Measurements from ENCODE around the gene GGCX. TPM values are rescaled to one million over a fixed set of nuclear protein-coding genes. Genes with fewer than 3 reads are reported as not detected.
A peak's percentile ranks its signal among the peaks of the same experiment; 100 is the strongest.

The GGCX gene
- total and polyA plus RNA-seq, 2 of the 13 experiments (the other 11 are each of a cell fraction or from before 2014, with no cell fraction given), result 72.5 to 103 TPM

- no peak; the same call in 1 of the 2 replicates for TF ChIP-seq MXD1 (CRISPR knock-in tag; IDR thresholded peaks at IDR 0.05)
- no peak for TF ChIP-seq ZKSCAN8 (CRISPR knock-in tag; IDR thresholded peaks at IDR 0.05; ENCODE audit: borderline replicate concordance)
- TF ChIP-seq FOXA3 (CRISPR knock-in tag; IDR thresholded peaks at IDR 0.05), result peak; percentile 37; the same call in 1 of the 2 replicates
- TF ChIP-seq ZSCAN12 (CRISPR knock-in tag; IDR thresholded peaks at IDR 0.05), result no peak
- TF ChIP-seq MIXL1 (CRISPR knock-in tag; IDR thresholded peaks at IDR 0.05), result no peak
- TF ChIP-seq GATAD2A (CRISPR knock-in tag; IDR thresholded peaks at IDR 0.05), result peak; percentile 54
- 0 out of 2 replicates have a peak, but pooled peaks have one; percentile 25 for TF ChIP-seq YEATS2 (CRISPR knock-in tag; IDR thresholded peaks at IDR 0.05; ENCODE audit: borderline replicate concordance)
- no peak for TF ChIP-seq ZNF597 (CRISPR knock-in tag; IDR thresholded peaks at IDR 0.05)
- TF ChIP-seq DR1 (CRISPR knock-in tag; IDR thresholded peaks at IDR 0.05), result no peak
- no peak for TF ChIP-seq SRF (IDR thresholded peaks at IDR 0.05; ENCODE audit: low read depth, low read length)
- no peak for TF ChIP-seq ZSCAN29 (CRISPR knock-in tag; conservative IDR thresholded peaks at IDR 0.05)
- no peak for TF ChIP-seq TFDP1 (CRISPR knock-in tag; IDR thresholded peaks at IDR 0.05; ENCODE audit: borderline replicate concordance)
- no peak for TF ChIP-seq RORA (CRISPR knock-in tag; IDR thresholded peaks at IDR 0.05)
- no peak for TF ChIP-seq RARA (CRISPR knock-in tag; IDR thresholded peaks at IDR 0.05)
- TF ChIP-seq MIER2 (CRISPR knock-in tag; IDR thresholded peaks at IDR 0.05), result no peak
- no peak for TF ChIP-seq ATF3 (CRISPR knock-in tag; IDR thresholded peaks at IDR 0.05)
- no peak for TF ChIP-seq GMEB2 (CRISPR knock-in tag; IDR thresholded peaks at IDR 0.05; ENCODE audit: low read depth)
- TF ChIP-seq JUNB (CRISPR knock-in tag; IDR thresholded peaks at IDR 0.05; ENCODE audit: borderline replicate concordance), result no peak
- TF ChIP-seq REL (CRISPR knock-in tag; conservative IDR thresholded peaks at IDR 0.05), result no peak
- no peak for TF ChIP-seq GATA4 (IDR thresholded peaks at IDR 0.05; ENCODE audit: borderline replicate concordance, low read depth)
- TF ChIP-seq ZNF501 (CRISPR knock-in tag; IDR thresholded peaks at IDR 0.05), result no peak; the same call in 1 of the 2 replicates
- TF ChIP-seq DPF2 (CRISPR knock-in tag; IDR thresholded peaks at IDR 0.05; ENCODE audit: borderline replicate concordance, low read depth), result 0 out of 2 replicates have a peak, but pooled peaks have one; percentile 50
- TF ChIP-seq ZNF577 (CRISPR knock-in tag; IDR thresholded peaks at IDR 0.05; ENCODE audit: borderline replicate concordance, low read depth), result no peak
- TF ChIP-seq ZNF780A (CRISPR knock-in tag; IDR thresholded peaks at IDR 0.05), result no peak
- TF ChIP-seq MAX (IDR thresholded peaks at IDR 0.05), result 0 out of 2 replicates have a peak, but pooled peaks have one; percentile 23
- TF ChIP-seq CEBPB (IDR thresholded peaks at IDR 0.05; ENCODE audit: borderline replicate concordance, low read depth, low read length), result no peak
Measured at GRCh38 chr2:85601771-85602475, 40.6 kb upstream of the GGCX start (continued).

Measured in HepG2 (cell line).